HG02973 (cell line): ENCODE data around the gene SLC44A4.
"Not testable (repeated sequence)": the region's sequence is repeated elsewhere in the genome, so short reads cannot be mapped to it uniquely, and the experiment has no call there.

ENCODE experiments used
- ATAC-seq: cut with Tn5 transposase; IDR thresholded peaks from one replicate; pipeline ENCODE4 v1.9.1; 2021; ENCODE audit warnings: moderate library complexity; ENCODE audit not compliant: unreplicated experiment

The SLC44A4 gene

GRCh38 chr6:31861150-31861549 lies 17.6 kb downstream of the SLC44A4 start:
- ATAC-seq, result no peak

- ATAC-seq, result no peak
These were observed 18.4 kb downstream of the SLC44A4 start for GRCh38 chr6:31860349-31860748.

- ATAC-seq, result no peak
These were observed 18.9 kb downstream of the SLC44A4 start for GRCh38 chr6:31859923-31860322.

GRCh38 chr6:31858707-31859106 lies 20.1 kb downstream of the SLC44A4 start:
- no peak for ATAC-seq

GRCh38 chr6:31857774-31858173 lies 21.0 kb downstream of the SLC44A4 start:
- not testable (repeated sequence) for ATAC-seq

- ATAC-seq, result not testable (repeated sequence)
These were observed 26.6 kb downstream of the SLC44A4 start for GRCh38 chr6:31851980-31852718.

GRCh38 chr6:31851485-31851832 lies 27.3 kb downstream of the SLC44A4 start:
- ATAC-seq, result no peak

GRCh38 chr6:31850765-31851484 lies 27.9 kb downstream of the SLC44A4 start:
- ATAC-seq, result no peak

GRCh38 chr6:31847276-31847978 lies 31.4 kb downstream of the SLC44A4 start:
- ATAC-seq, result no peak

- no peak for ATAC-seq
These were observed 34.3 kb downstream of the SLC44A4 start for GRCh38 chr6:31844507-31844906.

- ATAC-seq, result no peak
These were observed 36.7 kb downstream of the SLC44A4 start for GRCh38 chr6:31842053-31842452.

- not testable (repeated sequence) for ATAC-seq
These were observed 39.0 kb downstream of the SLC44A4 start for GRCh38 chr6:31839779-31840126.

- ATAC-seq, result no peak
These were observed 39.8 kb downstream of the SLC44A4 start for GRCh38 chr6:31838968-31839367.

GRCh38 chr6:31838114-31838553 lies 40.7 kb downstream of the SLC44A4 start:
- ATAC-seq, result not testable (repeated sequence)

- ATAC-seq, result no peak
These were observed 41.3 kb downstream of the SLC44A4 start for GRCh38 chr6:31837369-31838113.

GRCh38 chr6:31836474-31837368 lies 42.1 kb downstream of the SLC44A4 start:
- no peak for ATAC-seq

GRCh38 chr6:31836047-31836473 lies 42.7 kb downstream of the SLC44A4 start:
- no peak for ATAC-seq

- ATAC-seq, result peak; percentile 34
These were observed 44.2 kb downstream of the SLC44A4 start for GRCh38 chr6:31834367-31835250.
